ENCODE results near the gene SRRM4.

SRRM4 gene

GRCh38 chr12:118982302-118982701, 961 bp downstream of the SRRM4 start:
- POLR2A ChIA-PET = no interaction called here
- no peak for TF ChIP-seq CTCF (IDR thresholded peaks at IDR 0.05; ENCODE audit: insufficient read depth, low read length, missing control alignments)
- no peak for DNase-seq (ENCODE audit: low read depth, low spot score)
- H3K4me3 ChIP-seq (ENCODE audit: low read depth, low read length) = no peak overlapping the region
- CTCF ChIA-PET = no interaction called here

GRCh38 chr12:118982984-118983761, 1.8 kb downstream of the SRRM4 start:
- no peak for TF ChIP-seq CTCF (IDR thresholded peaks at IDR 0.05; ENCODE audit: insufficient read depth, low read length, missing control alignments)
- ChIA-PET CTCF (interaction anchor here (1.5 kb wide), 1 partner anchor 429 kb away, joined by 3 read pairs; no protein-coding TSS in a partner anchor), POLR2A (no interaction called here)
- H3K4me3 ChIP-seq (ENCODE audit: low read depth, low read length) = no peak overlapping the region
- no peak for DNase-seq (ENCODE audit: low read depth, low spot score)

GRCh38 chr12:118984161-118984943, 3.0 kb downstream of the SRRM4 start:
- CTCF ChIA-PET = interaction anchor here (1.5 kb wide), 1 partner anchor 428 kb away, joined by 3 read pairs; no protein-coding TSS in a partner anchor
- no peak for DNase-seq (ENCODE audit: low read depth, low spot score)

GRCh38 chr12:118986050-118986449, 4.7 kb downstream of the SRRM4 start:
- H3K4me3 ChIP-seq (ENCODE audit: low read depth, low read length) = no peak overlapping the region
- TF ChIP-seq CTCF (IDR thresholded peaks at IDR 0.05; ENCODE audit: insufficient read depth, low read length, missing control alignments) = no peak
- no peak for DNase-seq (ENCODE audit: low read depth, low spot score)
- ChIA-PET POLR2A (no interaction called here), CTCF (no interaction called here)

More at GRCh38 chr12:118984161-118984943, 3.0 kb downstream of the SRRM4 start:
- no peak overlapping the region for H3K4me3 ChIP-seq (ENCODE audit: low read depth, low read length)
- POLR2A ChIA-PET = no interaction called here
- TF ChIP-seq CTCF (IDR thresholded peaks at IDR 0.05; ENCODE audit: insufficient read depth, low read length, missing control alignments) = no peak

- POLR2A ChIA-PET = no interaction called here
- H3K4me3 ChIP-seq (ENCODE audit: low read depth, low read length) = no peak overlapping the region
- no peak for DNase-seq (ENCODE audit: low read depth, low spot score)
- TF ChIP-seq CTCF (IDR thresholded peaks at IDR 0.05; ENCODE audit: insufficient read depth, low read length, missing control alignments) = no peak
- CTCF ChIA-PET = no interaction called here
Measured at GRCh38 chr12:118999107-118999506, 17.8 kb downstream of the SRRM4 start.

- TF ChIP-seq CTCF (IDR thresholded peaks at IDR 0.05; ENCODE audit: insufficient read depth, low read length, missing control alignments) = no peak
- no peak overlapping the region for H3K4me3 ChIP-seq (ENCODE audit: low read depth, low read length)
- no peak for DNase-seq (ENCODE audit: low read depth, low spot score)
- CTCF ChIA-PET = no interaction called here
- POLR2A ChIA-PET = no interaction called here
Measured at GRCh38 chr12:119005085-119005484, 23.7 kb downstream of the SRRM4 start.
